ENCODE results near the gene OR4K15.

DNA sequence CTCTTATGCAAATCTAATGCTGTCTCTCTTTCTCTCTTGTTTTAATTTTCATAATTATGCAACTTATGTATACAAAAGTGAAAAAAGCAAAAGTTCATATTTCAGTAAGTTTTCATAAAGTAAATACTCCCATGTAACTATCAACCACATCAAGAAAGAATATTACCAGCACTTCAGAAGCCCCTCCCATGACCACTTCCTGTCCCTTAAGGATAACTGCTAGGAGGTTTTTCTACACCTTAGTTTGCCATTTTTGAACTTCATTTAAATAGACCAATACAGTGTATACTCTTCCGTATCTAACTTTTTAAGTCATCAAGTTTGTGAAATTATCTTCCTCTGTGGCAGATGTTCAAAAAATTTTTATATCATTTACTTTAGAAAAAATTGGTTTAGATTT, 547 bp upstream of the OR4K15 start:
- TF ChIP-seq, protein P1, sequence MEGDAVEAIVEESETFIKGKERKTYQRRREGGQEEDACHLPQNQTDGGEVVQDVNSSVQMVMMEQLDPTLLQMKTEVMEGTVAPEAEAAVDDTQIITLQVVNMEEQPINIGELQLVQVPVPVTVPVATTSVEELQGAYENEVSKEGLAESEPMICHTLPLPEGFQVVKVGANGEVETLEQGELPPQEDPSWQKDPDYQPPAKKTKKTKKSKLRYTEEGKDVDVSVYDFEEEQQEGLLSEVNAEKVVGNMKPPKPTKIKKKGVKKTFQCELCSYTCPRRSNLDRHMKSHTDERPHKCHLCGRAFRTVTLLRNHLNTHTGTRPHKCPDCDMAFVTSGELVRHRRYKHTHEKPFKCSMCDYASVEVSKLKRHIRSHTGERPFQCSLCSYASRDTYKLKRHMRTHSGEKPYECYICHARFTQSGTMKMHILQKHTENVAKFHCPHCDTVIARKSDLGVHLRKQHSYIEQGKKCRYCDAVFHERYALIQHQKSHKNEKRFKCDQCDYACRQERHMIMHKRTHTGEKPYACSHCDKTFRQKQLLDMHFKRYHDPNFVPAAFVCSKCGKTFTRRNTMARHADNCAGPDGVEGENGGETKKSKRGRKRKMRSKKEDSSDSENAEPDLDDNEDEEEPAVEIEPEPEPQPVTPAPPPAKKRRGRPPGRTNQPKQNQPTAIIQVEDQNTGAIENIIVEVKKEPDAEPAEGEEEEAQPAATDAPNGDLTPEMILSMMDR (IDR thresholded peaks at IDR 0.05; ENCODE audit: low read length): no peak
- TF ChIP-seq EZH2 (IDR thresholded peaks at IDR 0.05; ENCODE audit: borderline replicate concordance, low read length): no peak

All from OCI-LY1 (cell line).